ENCODE measurements around the gene FARS2.

The FARS2 gene

GRCh38 chr6:5752391-5752680 lies 491.0 kb downstream of the FARS2 start:
- DNase-seq, result peak in 16 of 56 donors; percentile 3 to 53 (median 29)

GRCh38 chr6:5753209-5753608 lies 491.9 kb downstream of the FARS2 start:
- DNase-seq, result no peak

- no peak for DNase-seq
These were observed 493.6 kb downstream of the FARS2 start for GRCh38 chr6:5754904-5755303.

GRCh38 chr6:5759571-5759970 lies 498.3 kb downstream of the FARS2 start:
- no peak for DNase-seq

GRCh38 chr6:5761370-5761769 lies 500.1 kb downstream of the FARS2 start:
- DNase-seq, result no peak

- DNase-seq, result peak in 5 of 56 donors; percentile 14 to 43 (median 19)
These were observed 501.3 kb downstream of the FARS2 start for GRCh38 chr6:5762561-5762968.

GRCh38 chr6:5763407-5763806 lies 502.1 kb downstream of the FARS2 start:
- no peak for DNase-seq

GRCh38 chr6:5763871-5764270 lies 502.6 kb downstream of the FARS2 start:
- DNase-seq, result peak in 2 of 56 donors; percentile 25 to 42

- peak in 43 of 56 donors; percentile 12 to 82 (median 54) for DNase-seq
These were observed 503.2 kb downstream of the FARS2 start for GRCh38 chr6:5764401-5764955.

GRCh38 chr6:5765141-5765760 lies 503.9 kb downstream of the FARS2 start:
- DNase-seq, result peak in 21 of 56 donors; percentile 12 to 56 (median 32)

GRCh38 chr6:5766260-5766659 lies 504.9 kb downstream of the FARS2 start:
- no peak for DNase-seq

- DNase-seq, result no peak
These were observed 506.2 kb downstream of the FARS2 start for GRCh38 chr6:5767471-5767870.

GRCh38 chr6:5771211-5771610 lies 509.9 kb downstream of the FARS2 start:
- DNase-seq, result no peak

- no peak for DNase-seq
These were observed 510.6 kb downstream of the FARS2 start for GRCh38 chr6:5771759-5772390.

GRCh38 chr6:5772408-5773120 lies 511.3 kb downstream of the FARS2 start:
- DNase-seq, result no peak

- DNase-seq, result no peak
These were observed 514.8 kb downstream of the FARS2 start for GRCh38 chr6:5776104-5776503.

- no peak for DNase-seq
These were observed 515.5 kb downstream of the FARS2 start for GRCh38 chr6:5776706-5777390.

GRCh38 chr6:5778317-5778857 lies 517.1 kb downstream of the FARS2 start:
- DNase-seq, result no peak

- no peak for DNase-seq
These were observed 517.6 kb downstream of the FARS2 start for GRCh38 chr6:5778906-5779305.

- DNase-seq, result no peak
These were observed 519.7 kb downstream of the FARS2 start for GRCh38 chr6:5781019-5781418.

GRCh38 chr6:5781966-5782556 lies 520.7 kb downstream of the FARS2 start:
- DNase-seq, result no peak
